CD4-positive, alpha-beta T cell treated with Interleukin-4 for 1 hour (primary cell): ENCODE data around the gene LMAN1.

ENCODE experiments used
- DNase-seq, 2 donors: peaks; one replicate each; pipeline ENCODE4 v3.0.0-alpha.2; 2020 to 2022

LMAN1 gene, protein sequence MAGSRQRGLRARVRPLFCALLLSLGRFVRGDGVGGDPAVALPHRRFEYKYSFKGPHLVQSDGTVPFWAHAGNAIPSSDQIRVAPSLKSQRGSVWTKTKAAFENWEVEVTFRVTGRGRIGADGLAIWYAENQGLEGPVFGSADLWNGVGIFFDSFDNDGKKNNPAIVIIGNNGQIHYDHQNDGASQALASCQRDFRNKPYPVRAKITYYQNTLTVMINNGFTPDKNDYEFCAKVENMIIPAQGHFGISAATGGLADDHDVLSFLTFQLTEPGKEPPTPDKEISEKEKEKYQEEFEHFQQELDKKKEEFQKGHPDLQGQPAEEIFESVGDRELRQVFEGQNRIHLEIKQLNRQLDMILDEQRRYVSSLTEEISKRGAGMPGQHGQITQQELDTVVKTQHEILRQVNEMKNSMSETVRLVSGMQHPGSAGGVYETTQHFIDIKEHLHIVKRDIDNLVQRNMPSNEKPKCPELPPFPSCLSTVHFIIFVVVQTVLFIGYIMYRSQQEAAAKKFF

GRCh38 chr18:59358712-59359575, at the start of gene LMAN1:
TSS of gene LMAN1 (minus strand) at chr18:59359265. CDS start at chr18:59359244, 21 bp downstream.
- peak; percentile 92 to 93 for DNase-seq

- DNase-seq, result peak; percentile 64 to 66
Observed at GRCh38 chr18:59402432-59403090, 43.5 kb upstream of the LMAN1 start.

DNA sequence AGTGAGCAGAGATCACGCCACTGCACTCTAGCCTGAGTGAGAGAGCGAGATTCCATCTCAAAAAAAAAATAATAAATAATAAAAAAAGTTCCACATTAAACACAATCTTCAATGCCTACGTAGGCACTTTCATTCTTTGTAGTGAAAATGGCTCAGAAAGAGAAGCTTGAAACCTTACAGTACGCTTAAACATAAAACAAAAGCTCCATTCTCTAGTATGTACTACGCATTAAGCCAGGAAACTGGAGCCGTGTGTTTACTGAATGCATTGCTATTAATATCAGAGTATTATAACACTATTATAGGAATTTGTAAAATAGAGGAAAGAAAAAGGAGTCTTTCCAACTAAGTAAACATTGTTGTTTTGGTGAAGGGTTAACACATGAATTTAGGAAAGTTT, 41.3 kb upstream of the LMAN1 start:
- no peak for DNase-seq

- no peak for DNase-seq
Observed at GRCh38 chr18:59395226-59396175, 36.4 kb upstream of the LMAN1 start.

DNA sequence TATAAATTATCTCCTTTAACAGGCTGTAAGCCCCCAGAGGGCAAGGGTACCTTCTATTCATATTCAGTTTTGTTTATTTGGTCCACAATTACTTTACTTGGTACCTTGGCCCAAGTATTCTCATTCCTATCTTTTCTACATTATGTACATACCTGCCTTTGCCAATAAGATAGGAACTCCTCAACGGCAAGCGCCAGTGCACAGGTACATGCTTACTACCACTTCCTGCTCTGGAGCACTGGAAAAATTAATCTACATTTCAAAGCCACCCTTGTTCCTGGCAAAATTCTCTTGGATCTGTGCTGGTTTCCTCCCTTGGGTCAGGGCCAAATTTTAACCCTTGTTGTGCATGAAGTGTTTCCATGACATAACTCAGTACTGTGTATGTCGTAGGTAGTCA, 34.3 kb upstream of the LMAN1 start:
- no peak for DNase-seq

DNA sequence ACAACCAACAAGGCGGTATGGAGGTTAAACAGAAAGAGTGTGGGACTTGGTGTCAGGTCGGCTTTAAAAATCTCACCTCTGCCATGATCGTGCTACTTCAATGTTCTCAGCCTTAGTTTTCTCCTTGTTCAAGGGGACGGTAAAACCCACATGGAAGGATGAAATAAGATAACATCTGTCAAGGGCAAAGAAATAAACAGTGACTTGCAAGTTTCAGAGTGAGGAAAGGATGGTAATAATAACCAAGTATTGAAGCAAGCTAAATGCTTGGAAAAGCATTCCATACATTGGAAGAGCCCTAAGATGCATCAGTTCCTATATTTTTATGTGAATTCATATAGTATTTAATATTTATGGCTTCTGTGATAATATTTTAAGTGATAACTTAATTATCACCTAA, 29.8 kb upstream of the LMAN1 start:
- no peak for DNase-seq

- DNase-seq, result no peak
Observed at GRCh38 chr18:59387687-59388565, 28.9 kb upstream of the LMAN1 start.

DNA sequence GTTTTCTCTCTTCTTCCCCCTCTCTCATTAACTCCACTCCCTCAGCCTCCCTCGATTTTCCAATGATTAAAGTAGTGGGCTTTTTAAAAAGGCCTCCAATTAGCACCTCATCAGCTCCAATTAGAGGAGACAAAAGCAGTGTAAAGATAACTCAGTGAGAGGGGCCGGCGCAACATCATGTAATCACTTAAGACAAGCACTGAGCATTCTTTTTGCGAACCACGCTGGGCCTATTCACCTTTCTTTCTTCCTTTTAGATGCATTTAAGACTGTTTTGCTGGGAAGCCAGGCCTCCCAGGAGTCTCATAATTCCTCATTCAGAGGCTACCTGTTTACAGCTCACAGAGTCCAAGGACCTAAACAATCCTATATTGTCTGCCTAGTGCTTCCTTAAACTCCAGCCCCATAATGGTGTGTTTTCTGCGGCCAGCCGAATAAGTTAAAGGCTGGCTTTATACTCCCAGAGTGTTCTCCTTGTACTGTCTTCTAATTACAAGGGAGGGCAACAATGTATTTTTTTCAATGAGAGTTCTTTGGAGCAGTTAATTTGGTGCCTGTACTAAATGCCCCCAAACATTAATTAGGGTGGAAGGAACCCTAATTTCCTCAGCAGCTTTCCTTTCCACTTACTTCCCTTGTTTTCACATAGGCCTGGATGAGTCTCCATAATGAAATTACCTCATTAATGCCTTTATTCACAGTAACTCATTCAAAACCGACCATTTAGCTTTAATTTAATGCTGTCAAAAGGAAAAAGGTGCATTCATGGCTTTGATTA, 28.0 kb upstream of the LMAN1 start:
- no peak for DNase-seq

- no peak for DNase-seq
Observed at GRCh38 chr18:59385191-59385590, 26.1 kb upstream of the LMAN1 start.

DNA sequence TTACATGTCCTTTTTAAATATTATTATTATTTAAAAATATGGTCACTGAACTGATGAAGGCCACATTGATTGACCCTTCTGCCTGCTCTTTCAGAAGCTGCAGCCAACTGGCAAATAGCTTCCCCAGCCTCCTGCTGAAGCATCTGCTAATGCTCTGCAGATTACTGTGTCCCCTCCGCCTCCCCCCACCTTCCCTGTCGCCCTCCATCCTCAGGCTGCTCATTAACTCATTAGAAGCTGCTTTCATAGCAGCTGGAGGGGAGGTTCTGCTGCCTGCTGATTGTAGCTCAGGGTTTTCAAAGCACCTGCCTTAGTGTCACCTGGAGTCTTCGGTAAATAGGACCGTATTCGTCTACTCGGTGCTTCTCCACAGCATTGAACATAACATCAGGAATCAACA, 24.8 kb upstream of the LMAN1 start:
- no peak for DNase-seq

GRCh38 chr18:59382383-59382782, 23.3 kb upstream of the LMAN1 start:
- DNase-seq, result no peak

DNA sequence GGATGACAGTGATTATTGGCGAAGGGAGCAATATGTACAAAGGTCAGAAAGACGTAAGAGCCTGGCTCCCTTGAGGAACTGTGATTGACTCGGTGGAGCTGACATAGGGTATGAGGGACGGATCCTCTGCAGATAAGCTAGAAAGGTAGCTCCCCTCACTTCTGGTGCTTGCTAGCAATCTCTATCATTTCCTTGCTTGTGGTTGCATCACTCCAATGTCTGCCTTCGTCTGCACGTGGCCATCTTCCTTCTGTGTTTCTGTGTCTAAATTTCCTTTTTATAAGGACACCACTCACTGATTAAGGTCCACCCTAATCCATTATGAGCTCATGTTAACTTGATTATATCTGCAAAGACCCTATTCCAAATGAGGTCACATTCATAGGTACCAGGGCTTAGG, 22.9 kb upstream of the LMAN1 start:
- no peak for DNase-seq

DNA sequence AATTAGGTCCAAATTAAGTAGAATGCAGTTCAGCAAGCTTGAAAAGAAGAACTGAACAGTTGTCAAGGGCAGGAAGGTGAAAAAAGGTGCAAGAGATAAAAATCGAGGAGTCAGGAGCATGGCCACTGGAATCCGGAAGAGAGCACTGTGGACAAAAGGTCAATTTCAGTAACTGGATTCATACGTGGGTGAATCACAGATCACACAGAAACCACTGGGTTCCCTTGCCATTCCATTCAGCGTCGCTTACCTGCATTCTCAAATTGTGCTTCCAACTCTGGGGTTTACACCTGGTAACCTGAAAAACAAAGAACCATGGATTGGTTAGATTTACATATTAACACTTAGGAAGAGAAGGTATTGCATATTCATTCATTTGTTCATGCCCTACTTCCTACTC, 21.6 kb upstream of the LMAN1 start:
- no peak for DNase-seq

DNA sequence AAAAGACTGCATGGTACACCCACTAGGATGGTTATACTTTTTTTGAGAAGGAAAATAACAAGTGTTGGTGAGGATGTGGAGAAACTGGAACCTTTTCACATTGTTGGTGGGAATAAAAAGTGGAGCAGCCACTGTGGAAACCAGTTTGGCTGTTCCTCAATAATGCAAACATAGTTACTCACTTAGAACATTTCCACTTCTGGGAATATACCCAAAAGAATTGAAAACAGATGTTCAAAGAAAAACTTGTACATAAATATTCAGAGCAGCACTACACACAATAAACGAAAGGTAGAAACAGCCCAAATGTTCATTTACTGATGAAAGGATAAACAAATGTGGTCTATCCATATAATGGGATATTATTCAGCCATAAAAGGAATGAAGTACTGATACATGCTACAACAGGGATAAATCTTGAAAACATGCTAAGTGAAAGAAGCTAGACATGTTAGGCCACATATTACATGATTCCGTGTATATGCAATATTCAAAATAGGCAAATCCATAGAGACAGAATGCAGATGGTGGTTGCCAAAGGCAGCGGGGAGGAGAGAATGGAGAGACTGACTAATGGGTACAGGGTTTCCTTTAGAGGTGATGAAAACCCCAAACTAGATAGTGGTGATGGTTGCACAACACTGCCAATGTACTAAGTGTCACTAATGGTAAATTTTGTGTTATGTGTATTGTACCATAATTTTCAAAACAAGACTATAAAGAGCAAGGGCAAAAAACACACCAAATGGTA, 20.9 kb upstream of the LMAN1 start:
- DNase-seq, result no peak

DNA sequence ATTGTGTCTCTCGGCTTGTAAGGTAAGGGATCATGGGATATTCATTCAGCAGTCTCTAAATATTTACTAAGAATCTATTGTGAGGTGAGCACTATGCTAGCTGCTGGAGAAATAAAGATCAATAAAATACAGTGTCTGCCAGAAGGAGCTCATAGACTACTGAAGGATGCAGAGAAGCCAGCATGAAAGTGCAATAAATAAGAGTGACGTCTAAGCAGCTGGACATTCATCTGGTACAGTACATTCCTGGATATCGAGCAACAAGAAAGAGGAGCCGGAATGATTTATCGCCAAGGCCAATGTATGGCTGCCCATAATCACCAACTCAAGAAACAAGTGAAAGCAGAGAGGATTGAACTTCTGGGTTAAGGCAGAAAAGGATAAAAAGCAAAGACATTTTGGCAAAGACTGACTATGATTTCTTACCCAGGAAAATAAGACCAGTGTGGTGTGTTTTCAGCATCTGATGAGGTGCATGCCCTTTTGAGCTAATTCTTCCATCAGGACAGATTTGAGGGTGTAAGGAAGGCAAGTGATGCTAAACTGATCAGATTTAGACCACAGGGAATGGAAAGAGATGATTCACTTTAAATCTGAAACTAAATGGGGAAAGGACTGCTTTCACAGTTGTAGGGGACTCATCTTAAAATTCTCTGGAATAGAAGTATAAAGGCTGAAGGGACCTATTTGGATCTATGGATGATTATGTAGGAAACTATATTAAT, 18.7 kb upstream of the LMAN1 start:
- DNase-seq, result no peak

DNA sequence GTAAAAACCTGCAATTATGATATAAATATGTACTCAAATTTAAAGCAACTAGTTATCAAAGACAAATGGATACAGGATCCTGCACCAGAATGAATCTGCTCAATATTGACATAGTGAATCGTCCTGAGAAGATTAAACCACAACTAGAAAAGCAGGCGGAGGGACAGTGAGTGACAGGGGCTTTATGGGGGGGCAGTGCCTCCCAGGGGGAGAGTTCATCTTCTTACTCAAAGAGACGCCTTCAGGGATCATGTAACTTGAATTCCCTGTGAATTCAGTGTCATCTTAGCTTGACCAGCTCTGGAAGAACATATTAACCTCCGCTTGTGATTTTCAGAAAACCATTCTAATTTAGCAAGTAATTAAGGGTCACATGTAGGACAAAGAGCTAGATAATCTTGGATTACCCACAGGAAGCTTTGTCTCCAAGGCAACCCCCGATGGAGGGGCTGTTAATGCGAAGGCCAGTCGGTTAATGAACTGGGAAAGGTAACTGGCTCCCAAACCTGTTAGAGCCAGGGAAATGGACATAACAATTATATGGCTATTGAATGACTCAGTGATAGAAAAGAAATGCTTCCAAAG, 17.4 kb upstream of the LMAN1 start:
- DNase-seq, result no peak

DNA sequence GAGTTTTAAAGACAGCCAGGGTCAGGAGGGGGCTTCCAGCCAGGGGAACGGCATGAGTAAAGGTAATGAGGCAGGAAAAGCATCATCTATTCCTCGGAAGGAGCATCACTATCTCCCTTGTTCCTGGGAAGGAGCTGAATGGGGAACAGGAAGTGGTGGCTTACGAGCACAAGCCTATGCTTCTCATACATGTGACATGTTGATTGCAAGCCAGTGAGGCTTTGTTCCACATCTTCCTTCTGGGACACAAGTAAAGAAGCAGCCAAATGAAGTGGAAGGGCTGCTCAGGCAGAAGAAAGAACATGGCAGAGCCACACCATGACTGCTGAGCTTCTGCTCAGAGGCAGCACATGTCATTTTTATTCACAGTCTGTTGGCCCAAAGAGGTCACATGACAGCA, 15.1 kb upstream of the LMAN1 start:
- DNase-seq, result peak in 1 of 2 donors; percentile 12

DNA sequence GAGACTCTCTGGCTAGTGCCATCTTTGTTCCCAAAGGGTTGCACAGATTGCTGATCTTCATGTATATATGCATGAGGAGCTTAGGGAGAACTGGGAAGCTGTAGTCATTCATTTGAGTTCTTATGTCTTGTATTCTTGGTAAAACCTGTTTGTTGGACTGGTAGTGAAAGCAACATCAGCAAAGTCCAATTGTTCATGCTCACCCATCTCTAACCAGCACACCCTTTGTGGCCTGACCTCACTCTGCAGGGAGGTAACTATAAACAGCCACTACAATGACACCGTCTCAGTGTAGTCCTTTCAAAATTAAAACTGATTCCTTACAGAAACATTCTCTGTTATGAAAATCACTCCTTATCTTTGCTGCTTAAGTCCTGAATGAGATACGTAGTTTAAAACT, 13.9 kb upstream of the LMAN1 start:
- DNase-seq, result no peak
